ENCODE measurements around the gene SFSWAP. TPM values are rescaled to one million over a fixed set of nuclear protein-coding genes. Genes with fewer than 3 reads are reported as not detected.
A peak's percentile ranks its signal among the peaks of the same experiment; 100 is the strongest.

SFSWAP gene
- total and polyA plus RNA-seq, 2 of the 13 experiments (the other 11 are each of a cell fraction or from before 2014, with no cell fraction given), result 17.1 to 27.7 TPM

GRCh38 chr12:131840643-131841416, 129.9 kb downstream of the SFSWAP start (continued):
- TF ChIP-seq, protein P1, sequence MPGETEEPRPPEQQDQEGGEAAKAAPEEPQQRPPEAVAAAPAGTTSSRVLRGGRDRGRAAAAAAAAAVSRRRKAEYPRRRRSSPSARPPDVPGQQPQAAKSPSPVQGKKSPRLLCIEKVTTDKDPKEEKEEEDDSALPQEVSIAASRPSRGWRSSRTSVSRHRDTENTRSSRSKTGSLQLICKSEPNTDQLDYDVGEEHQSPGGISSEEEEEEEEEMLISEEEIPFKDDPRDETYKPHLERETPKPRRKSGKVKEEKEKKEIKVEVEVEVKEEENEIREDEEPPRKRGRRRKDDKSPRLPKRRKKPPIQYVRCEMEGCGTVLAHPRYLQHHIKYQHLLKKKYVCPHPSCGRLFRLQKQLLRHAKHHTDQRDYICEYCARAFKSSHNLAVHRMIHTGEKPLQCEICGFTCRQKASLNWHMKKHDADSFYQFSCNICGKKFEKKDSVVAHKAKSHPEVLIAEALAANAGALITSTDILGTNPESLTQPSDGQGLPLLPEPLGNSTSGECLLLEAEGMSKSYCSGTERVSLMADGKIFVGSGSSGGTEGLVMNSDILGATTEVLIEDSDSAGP (CRISPR knock-in tag; IDR thresholded peaks at IDR 0.05; ENCODE audit: borderline replicate concordance), result no peak
- 0 out of 2 replicates have a peak, but pooled peaks have one; percentile 32 for TF ChIP-seq ZNF605 (CRISPR knock-in tag; IDR thresholded peaks at IDR 0.05)
- TF ChIP-seq IRF1 (CRISPR knock-in tag; IDR thresholded peaks at IDR 0.05; ENCODE audit: low read depth), result no peak
- no peak for TF ChIP-seq ZNF329 (CRISPR knock-in tag; IDR thresholded peaks at IDR 0.05; ENCODE audit: low read depth)
- TF ChIP-seq SMARCC2 (IDR thresholded peaks at IDR 0.05), result no peak
- TF ChIP-seq FUBP1 (CRISPR knock-in tag; IDR thresholded peaks at IDR 0.05; ENCODE audit: borderline replicate concordance), result no peak
- TF ChIP-seq, protein P2, sequence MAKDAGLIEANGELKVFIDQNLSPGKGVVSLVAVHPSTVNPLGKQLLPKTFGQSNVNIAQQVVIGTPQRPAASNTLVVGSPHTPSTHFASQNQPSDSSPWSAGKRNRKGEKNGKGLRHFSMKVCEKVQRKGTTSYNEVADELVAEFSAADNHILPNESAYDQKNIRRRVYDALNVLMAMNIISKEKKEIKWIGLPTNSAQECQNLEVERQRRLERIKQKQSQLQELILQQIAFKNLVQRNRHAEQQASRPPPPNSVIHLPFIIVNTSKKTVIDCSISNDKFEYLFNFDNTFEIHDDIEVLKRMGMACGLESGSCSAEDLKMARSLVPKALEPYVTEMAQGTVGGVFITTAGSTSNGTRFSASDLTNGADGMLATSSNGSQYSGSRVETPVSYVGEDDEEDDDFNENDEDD (CRISPR knock-in tag; IDR thresholded peaks at IDR 0.05; ENCODE audit: borderline replicate concordance), result peak; percentile 68; the same call in 1 of the 2 replicates
- 0 out of 2 replicates have a peak, but pooled peaks have one; percentile 43 for TF ChIP-seq ESRRA (CRISPR knock-in tag; IDR thresholded peaks at IDR 0.05; ENCODE audit: low read depth)
- TF ChIP-seq CERS6 (CRISPR knock-in tag; IDR thresholded peaks at IDR 0.05), result peak; percentile 84; the same call in 1 of the 2 replicates
- peak; percentile 93 for TF ChIP-seq ZNF30 (CRISPR knock-in tag; IDR thresholded peaks at IDR 0.05)
- TF ChIP-seq ATF2 (CRISPR knock-in tag; IDR thresholded peaks at IDR 0.05), result no peak
- TF ChIP-seq KAT2B (IDR thresholded peaks at IDR 0.05; ENCODE audit: borderline replicate concordance, low read depth, low read length), result no peak
- 0 out of 2 replicates have a peak, but pooled peaks have one; percentile 31 for TF ChIP-seq HOXD1 (CRISPR knock-in tag; IDR thresholded peaks at IDR 0.05)
- peak; percentile 80; the same call in 1 of the 2 replicates for TF ChIP-seq HINFP (CRISPR knock-in tag; IDR thresholded peaks at IDR 0.05; ENCODE audit: low read depth)
- TF ChIP-seq ZFP82 (CRISPR knock-in tag; IDR thresholded peaks at IDR 0.05; ENCODE audit: borderline replicate concordance), result no peak
- TF ChIP-seq, protein P3, sequence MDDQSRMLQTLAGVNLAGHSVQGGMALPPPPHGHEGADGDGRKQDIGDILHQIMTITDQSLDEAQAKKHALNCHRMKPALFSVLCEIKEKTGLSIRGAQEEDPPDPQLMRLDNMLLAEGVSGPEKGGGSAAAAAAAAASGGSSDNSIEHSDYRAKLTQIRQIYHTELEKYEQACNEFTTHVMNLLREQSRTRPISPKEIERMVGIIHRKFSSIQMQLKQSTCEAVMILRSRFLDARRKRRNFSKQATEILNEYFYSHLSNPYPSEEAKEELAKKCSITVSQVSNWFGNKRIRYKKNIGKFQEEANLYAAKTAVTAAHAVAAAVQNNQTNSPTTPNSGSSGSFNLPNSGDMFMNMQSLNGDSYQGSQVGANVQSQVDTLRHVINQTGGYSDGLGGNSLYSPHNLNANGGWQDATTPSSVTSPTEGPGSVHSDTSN (CRISPR knock-in tag; IDR thresholded peaks at IDR 0.05; ENCODE audit: borderline replicate concordance), result no peak
